HG03565 (cell line): Measurements from ENCODE around the gene C16orf86.

Experiments used
- ATAC-seq: cut with Tn5 transposase; IDR thresholded peaks from one replicate; pipeline ENCODE4 v1.9.1; 2021; ENCODE audit warnings: mild to moderate bottlenecking, moderate library complexity; ENCODE audit not compliant: unreplicated experiment

C16orf86 gene

GRCh38 chr16:67653128-67653788, 13.4 kb upstream of the C16orf86 start:
- no peak for ATAC-seq

GRCh38 chr16:67653789-67654402, 12.7 kb upstream of the C16orf86 start:
- no peak for ATAC-seq

GRCh38 chr16:67654403-67654911, 12.2 kb upstream of the C16orf86 start:
- no peak for ATAC-seq

GRCh38 chr16:67655363-67655762, 11.3 kb upstream of the C16orf86 start:
- no peak for ATAC-seq

GRCh38 chr16:67656344-67657016, 10.1 kb upstream of the C16orf86 start:
- no peak for ATAC-seq

GRCh38 chr16:67657017-67657608, 9.5 kb upstream of the C16orf86 start:
- ATAC-seq = no peak

- ATAC-seq = no peak
Observed at GRCh38 chr16:67657751-67658518, 8.7 kb upstream of the C16orf86 start.

GRCh38 chr16:67658849-67659674, 7.6 kb upstream of the C16orf86 start:
- ATAC-seq = no peak

- ATAC-seq = peak; percentile 50
Observed at GRCh38 chr16:67659675-67660563, 6.7 kb upstream of the C16orf86 start, which contains the start of gene ACD. Gene ACD (minus strand): TSS chr16:67660260. CDS start chr16:67660220, 40 bp downstream.

- ATAC-seq = peak; percentile 71
Observed at GRCh38 chr16:67660564-67661028, 6.0 kb upstream of the C16orf86 start, which contains the start of gene PARD6A. Gene PARD6A (plus strand): TSS chr16:67660960. CDS start chr16:67661039, 79 bp downstream.

GRCh38 chr16:67661101-67661761, 5.4 kb upstream of the C16orf86 start:
- no peak for ATAC-seq

- ATAC-seq = no peak
Observed at GRCh38 chr16:67661886-67662652, 4.5 kb upstream of the C16orf86 start.

GRCh38 chr16:67662653-67663010, 4.0 kb upstream of the C16orf86 start:
- ATAC-seq = no peak

GRCh38 chr16:67663151-67663876, 3.3 kb upstream of the C16orf86 start:
- ATAC-seq = no peak

GRCh38 chr16:67663877-67664222, 2.8 kb upstream of the C16orf86 start:
- ATAC-seq = no peak

GRCh38 chr16:67664258-67664657, 2.4 kb upstream of the C16orf86 start:
- no peak for ATAC-seq

- no peak for ATAC-seq
Observed at GRCh38 chr16:67664871-67665270, 1.7 kb upstream of the C16orf86 start.
